ENCODE measurements around the gene LMAN1L.

Gene LMAN1L

DNA sequence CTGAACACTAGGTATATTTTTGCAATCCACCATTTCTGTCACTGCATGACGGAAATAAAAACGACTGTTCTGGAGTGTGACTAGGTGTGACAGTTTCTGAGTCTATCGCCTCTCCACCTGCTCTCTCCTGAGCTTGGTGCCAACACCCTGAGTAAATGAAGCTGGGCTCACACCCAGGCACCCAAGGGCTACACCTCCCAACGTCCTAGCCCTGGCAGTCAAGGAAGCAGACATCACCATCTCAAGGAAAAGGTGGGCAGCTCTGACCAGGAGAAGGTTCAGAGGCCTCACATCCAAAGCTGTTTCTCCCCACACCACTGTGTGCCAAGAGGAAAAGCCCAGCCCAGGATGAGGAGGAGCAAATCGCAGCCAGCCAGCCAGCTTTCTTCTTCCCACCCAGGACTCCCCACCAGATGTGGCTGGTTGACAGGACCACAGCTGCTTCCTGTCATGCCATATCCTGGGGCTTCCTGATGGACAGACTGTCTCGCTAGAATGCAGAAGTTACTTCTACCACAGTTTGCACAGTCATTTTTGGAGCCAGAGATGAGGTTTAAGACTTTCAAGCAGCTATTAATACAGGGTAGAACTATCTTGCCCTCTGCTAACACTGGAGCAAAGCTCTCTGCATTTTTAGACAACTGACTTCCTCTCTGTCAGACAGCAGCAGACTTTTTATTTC, 57.2 kb downstream of the LMAN1L start:
- Histone ChIP-seq H3K4me3 (ENCODE audit: low read length) (peak overlapping the region; percentile 50), H3K9me2 (replicated peaks; ENCODE audit: control insufficient read depth, low read length) (no peaks in the 10 kb centered on the region), H3F3A (ENCODE audit: control insufficient read depth, insufficient read depth) (peaks cover 12% of the 10 kb centered on the region; the same call in 1 of the 2 replicates), H3K27ac (ENCODE audit: low read depth, low read length) (peak overlapping the region; percentile 52), H3K4me1 (ENCODE audit: control insufficient read depth, low read length) (peaks cover 58% of the 10 kb centered on the region), H3K27me3 (ENCODE audit: control insufficient read depth, low read length) (no peaks in the 10 kb centered on the region), H3K9me3 (ENCODE audit: control insufficient read depth, insufficient read depth, low read length) (peaks cover 6% of the 10 kb centered on the region; the same call in 1 of the 2 replicates), H3K4me2 (ENCODE audit: low read length) (peak overlapping the region; percentile 72), H3K79me2 (ENCODE audit: control insufficient read depth, low read length) (peaks cover 77% of the 10 kb centered on the region), H3K36me3 (ENCODE audit: control insufficient read depth, low read length) (peaks cover 42% of the 10 kb centered on the region), H4K20me1 (ENCODE audit: control insufficient read depth, insufficient read depth, low read depth, low read length) (peaks cover 26% of the 10 kb centered on the region)
- no peak for TF ChIP-seq EZH2phosphoT487 (IDR thresholded peaks at IDR 0.05; ENCODE audit: borderline replicate concordance, low read length)
- TF ChIP-seq, protein P1, sequence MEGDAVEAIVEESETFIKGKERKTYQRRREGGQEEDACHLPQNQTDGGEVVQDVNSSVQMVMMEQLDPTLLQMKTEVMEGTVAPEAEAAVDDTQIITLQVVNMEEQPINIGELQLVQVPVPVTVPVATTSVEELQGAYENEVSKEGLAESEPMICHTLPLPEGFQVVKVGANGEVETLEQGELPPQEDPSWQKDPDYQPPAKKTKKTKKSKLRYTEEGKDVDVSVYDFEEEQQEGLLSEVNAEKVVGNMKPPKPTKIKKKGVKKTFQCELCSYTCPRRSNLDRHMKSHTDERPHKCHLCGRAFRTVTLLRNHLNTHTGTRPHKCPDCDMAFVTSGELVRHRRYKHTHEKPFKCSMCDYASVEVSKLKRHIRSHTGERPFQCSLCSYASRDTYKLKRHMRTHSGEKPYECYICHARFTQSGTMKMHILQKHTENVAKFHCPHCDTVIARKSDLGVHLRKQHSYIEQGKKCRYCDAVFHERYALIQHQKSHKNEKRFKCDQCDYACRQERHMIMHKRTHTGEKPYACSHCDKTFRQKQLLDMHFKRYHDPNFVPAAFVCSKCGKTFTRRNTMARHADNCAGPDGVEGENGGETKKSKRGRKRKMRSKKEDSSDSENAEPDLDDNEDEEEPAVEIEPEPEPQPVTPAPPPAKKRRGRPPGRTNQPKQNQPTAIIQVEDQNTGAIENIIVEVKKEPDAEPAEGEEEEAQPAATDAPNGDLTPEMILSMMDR (IDR thresholded peaks at IDR 0.05; ENCODE audit: low read depth, low read length, poor library complexity, severe bottlenecking) = no peak

DNA sequence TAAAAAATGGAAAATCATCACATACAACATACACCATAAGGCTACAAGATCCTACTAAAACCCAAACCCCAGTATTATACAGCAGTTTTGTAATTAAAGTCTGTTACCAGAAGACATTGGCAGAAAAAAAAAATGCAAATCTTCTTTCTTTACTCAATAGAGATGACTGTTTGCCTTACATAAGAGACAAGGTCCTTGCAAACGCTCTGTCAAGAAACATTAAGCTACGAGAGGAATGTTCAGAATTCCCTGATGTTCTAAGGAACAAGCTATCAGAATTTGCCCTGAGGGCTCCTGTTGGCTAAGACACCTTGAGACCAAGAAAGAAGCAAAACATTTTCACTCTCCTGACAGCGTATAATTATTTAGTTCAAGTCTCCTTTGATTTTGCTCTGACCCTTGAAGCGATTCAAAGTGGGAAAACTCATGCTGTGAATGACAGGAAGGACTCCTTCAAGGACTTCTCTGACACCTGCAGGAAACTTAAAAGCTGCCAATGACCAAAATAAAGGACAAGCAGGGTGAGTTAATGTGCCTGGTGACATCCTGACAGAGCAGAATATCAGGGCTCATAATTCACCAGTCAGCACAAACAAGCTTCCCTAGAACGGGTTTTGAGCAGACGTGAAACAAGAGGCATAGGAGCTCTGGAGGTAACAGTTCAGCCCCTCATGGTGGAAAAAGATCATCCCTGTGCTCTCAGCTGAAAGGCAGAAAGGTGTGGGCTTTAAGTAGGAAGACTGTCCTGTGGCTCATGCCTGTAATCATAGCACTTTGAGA, 58.0 kb downstream of the LMAN1L start:
- Histone ChIP-seq H3K4me2 (ENCODE audit: low read length) (peak overlapping the region; percentile 72), H3K79me2 (ENCODE audit: control insufficient read depth, low read length) (peaks cover 73% of the 10 kb centered on the region), H3K4me3 (ENCODE audit: low read length) (peak overlapping the region; percentile 50)

DNA sequence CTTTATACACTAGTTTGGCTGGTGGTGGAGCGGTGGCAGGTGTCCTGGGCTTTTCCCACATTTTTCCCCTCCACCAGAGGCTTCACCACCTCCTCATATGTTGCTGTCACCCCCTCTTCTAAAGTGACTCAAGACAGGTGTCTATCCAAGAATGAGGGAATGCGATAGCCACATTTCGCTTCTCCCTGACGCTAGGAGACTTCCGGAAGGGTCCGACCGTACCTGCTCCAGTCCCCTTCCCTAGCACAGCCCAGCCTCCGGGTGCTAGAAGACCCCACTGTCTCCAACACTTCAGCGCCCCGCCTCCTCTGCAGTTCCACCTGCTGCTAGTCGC, 60.0 kb downstream of the LMAN1L start:
- Histone ChIP-seq H3K4me1 (ENCODE audit: control insufficient read depth, low read length) (peaks cover 49% of the 10 kb centered on the region), H3F3A (ENCODE audit: control insufficient read depth, insufficient read depth) (peaks cover 12% of the 10 kb centered on the region; the same call in 1 of the 2 replicates), H3K9me2 (replicated peaks; ENCODE audit: control insufficient read depth, low read length) (no peaks in the 10 kb centered on the region), H3K9me3 (ENCODE audit: control insufficient read depth, insufficient read depth, low read length) (peaks cover 6% of the 10 kb centered on the region; the same call in 1 of the 2 replicates), H3K27me3 (ENCODE audit: control insufficient read depth, low read length) (0 out of 2 replicates have a peak, but pooled peaks cover 3% of the 10 kb centered on the region), H3K4me2 (ENCODE audit: low read length) (peak overlapping the region; percentile 100), H3K4me3 (ENCODE audit: low read length) (peak overlapping the region; percentile 97), H3K36me3 (ENCODE audit: control insufficient read depth, low read length) (peaks cover 34% of the 10 kb centered on the region), H3K27ac (ENCODE audit: low read depth, low read length) (peak overlapping the region; percentile 59), H4K20me1 (ENCODE audit: control insufficient read depth, insufficient read depth, low read depth, low read length) (peaks cover 22% of the 10 kb centered on the region), H3K79me2 (ENCODE audit: control insufficient read depth, low read length) (peaks cover 54% of the 10 kb centered on the region)
- TF ChIP-seq EZH2phosphoT487 (IDR thresholded peaks at IDR 0.05; ENCODE audit: borderline replicate concordance, low read length) = no peak

More for the DNA sequence above, 58.0 kb downstream of the LMAN1L start:
- TF ChIP-seq, protein P1 (IDR thresholded peaks at IDR 0.05; ENCODE audit: low read depth, low read length, poor library complexity, severe bottlenecking) = no peak
- TF ChIP-seq EZH2phosphoT487 (IDR thresholded peaks at IDR 0.05; ENCODE audit: borderline replicate concordance, low read length) = no peak
- Histone ChIP-seq H3F3A (ENCODE audit: control insufficient read depth, insufficient read depth) (peaks cover 12% of the 10 kb centered on the region; the same call in 1 of the 2 replicates), H3K36me3 (ENCODE audit: control insufficient read depth, low read length) (peaks cover 42% of the 10 kb centered on the region), H3K9me3 (ENCODE audit: control insufficient read depth, insufficient read depth, low read length) (peaks cover 6% of the 10 kb centered on the region; the same call in 1 of the 2 replicates), H3K27ac (ENCODE audit: low read depth, low read length) (peak overlapping the region; percentile 52), H3K9me2 (replicated peaks; ENCODE audit: control insufficient read depth, low read length) (no peaks in the 10 kb centered on the region), H3K4me1 (ENCODE audit: control insufficient read depth, low read length) (peaks cover 58% of the 10 kb centered on the region), H4K20me1 (ENCODE audit: control insufficient read depth, insufficient read depth, low read depth, low read length) (peaks cover 26% of the 10 kb centered on the region), H3K27me3 (ENCODE audit: control insufficient read depth, low read length) (no peaks in the 10 kb centered on the region)

Data from DOHH2 (cell line).